ENCODE results near the gene PDE6D. TPM values are rescaled to one million over a fixed set of nuclear protein-coding genes. Genes with fewer than 3 reads are reported as not detected.

Gene PDE6D
- total RNA-seq, result 10 to 100 TPM; 30.2 to 36.0 TPM

DNA sequence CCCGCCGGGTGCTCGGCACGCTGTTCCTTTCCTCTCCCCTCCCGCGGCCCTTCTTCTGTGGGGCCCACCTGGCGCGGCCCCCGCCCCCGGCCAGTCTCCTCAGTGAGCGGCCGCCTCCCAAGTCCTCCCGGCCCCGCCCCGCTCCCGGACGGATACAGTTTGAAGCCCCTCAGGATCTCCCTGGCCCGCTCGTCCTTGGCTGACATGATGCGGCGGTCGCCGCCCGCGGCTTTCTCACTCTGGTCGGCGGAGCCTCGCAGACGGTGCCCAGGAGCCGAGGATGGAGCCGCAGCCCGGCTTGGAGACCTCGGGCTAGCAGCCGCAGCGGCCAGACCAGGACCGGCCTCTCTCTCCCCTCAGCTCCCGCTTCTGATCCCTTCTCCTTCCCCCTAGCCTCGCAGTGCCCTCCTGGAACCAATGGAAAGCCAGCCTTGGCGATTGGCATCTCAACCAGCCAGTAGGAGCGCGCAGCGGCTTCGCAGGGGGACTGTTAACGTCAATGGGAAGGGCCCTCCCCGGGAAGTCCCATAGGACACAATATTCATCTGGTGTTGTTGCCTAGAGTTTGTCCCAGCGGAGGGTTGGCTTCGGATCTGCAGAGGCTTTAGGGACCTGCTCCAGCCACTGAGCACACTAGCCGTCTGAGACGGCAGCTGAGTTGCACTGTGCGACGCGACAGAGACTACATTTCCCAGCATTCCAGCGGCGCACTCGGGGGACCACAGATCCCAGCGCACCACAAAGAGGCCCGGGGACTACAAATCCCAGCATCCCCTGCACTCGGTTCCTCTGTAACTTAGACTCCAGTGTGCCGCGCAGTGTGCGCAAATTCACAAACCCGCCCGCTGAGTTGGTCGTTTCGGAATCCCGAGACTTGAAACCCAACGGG, at the start of gene PDE6D:
TSS of gene PDE6D (minus strand) at position 374 of the 889 bp plus-strand sequence. CDS start at position 206, 168 bp downstream.
- ChIA-PET CTCF (no interaction called here), POLR2A (no interaction called here)
- no peaks in the 10 kb centered on the region for H3K9me3 Mint-ChIP-seq
- DNase-seq, result peak; percentile 97
- H3K27ac Mint-ChIP-seq, result peak within 1 kb of the TSS; percentile 91
- H3K4me1 Mint-ChIP-seq, result peaks cover 59% of the 10 kb centered on the region
- H3K4me3 Mint-ChIP-seq, result peak within 1 kb of the TSS; percentile 94
- no peaks in the 10 kb centered on the region for H3K27me3 Mint-ChIP-seq
- H3K36me3 Mint-ChIP-seq (ENCODE audit: low read depth), result peaks cover 14% of the 10 kb centered on the region

DNA sequence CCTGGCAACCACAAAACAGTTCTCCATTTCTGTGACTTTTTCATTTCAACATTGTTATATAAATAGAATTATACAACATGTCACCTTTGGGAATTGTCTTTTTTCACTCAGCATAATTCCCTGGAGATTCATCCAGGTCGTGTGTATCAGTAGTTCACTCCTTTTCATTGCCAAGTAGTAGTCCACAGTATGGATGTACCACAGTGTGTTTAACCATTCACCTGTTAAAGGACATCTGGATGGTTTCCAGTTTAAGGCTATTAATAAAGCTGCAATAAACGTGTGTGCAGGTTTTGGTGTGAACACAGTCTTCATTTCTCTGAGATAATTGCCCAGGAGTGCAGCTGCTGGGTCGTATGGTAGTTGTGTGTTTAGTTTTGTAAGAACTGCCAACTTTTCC, 40.8 kb upstream of the PDE6D start:
- no peaks in the 10 kb centered on the region for H3K4me1 Mint-ChIP-seq
- no peak for DNase-seq
- no peak overlapping the region for H3K4me3 Mint-ChIP-seq
- ChIA-PET CTCF (no interaction called here), POLR2A (no interaction called here)
- peaks cover 2% of the 10 kb centered on the region for H3K9me3 Mint-ChIP-seq
- H3K27ac Mint-ChIP-seq, result no peak overlapping the region
- H3K27me3 Mint-ChIP-seq, result no peaks in the 10 kb centered on the region
- H3K36me3 Mint-ChIP-seq (ENCODE audit: low read depth), result no peaks in the 10 kb centered on the region

DNA sequence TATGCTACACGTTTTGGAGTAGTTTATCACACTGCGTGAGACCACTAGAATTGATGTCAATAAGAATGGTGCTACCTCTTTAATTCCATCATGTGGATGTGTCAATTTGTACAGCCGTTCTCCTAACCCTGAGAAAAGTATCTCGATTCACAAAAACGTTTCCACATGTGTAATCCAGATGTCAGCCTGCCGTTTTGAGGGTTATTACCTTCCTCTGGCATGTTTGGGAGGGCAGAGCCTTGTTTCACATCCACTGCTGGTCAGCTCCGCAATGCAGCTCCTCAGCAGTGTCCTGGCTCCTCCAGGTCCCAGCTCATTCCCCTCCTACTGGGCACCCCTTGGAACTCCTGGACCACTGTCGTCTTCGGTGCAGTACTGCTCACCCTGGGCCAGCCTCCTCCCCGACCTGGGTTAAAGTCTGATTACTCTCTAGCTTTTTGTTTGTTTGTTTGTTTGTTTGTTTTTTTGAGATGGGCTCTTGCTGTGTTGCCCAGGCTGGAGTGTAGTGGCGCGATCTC, 39.8 kb upstream of the PDE6D start:
- no peaks in the 10 kb centered on the region for H3K36me3 Mint-ChIP-seq (ENCODE audit: low read depth)
- ChIA-PET POLR2A (no interaction called here), CTCF (no interaction called here)
- H3K27me3 Mint-ChIP-seq, result no peaks in the 10 kb centered on the region
- H3K4me1 Mint-ChIP-seq, result no peaks in the 10 kb centered on the region
- DNase-seq, result no peak
- H3K4me3 Mint-ChIP-seq, result no peak overlapping the region
- H3K9me3 Mint-ChIP-seq, result peaks cover 2% of the 10 kb centered on the region
- H3K27ac Mint-ChIP-seq, result no peak overlapping the region

DNA sequence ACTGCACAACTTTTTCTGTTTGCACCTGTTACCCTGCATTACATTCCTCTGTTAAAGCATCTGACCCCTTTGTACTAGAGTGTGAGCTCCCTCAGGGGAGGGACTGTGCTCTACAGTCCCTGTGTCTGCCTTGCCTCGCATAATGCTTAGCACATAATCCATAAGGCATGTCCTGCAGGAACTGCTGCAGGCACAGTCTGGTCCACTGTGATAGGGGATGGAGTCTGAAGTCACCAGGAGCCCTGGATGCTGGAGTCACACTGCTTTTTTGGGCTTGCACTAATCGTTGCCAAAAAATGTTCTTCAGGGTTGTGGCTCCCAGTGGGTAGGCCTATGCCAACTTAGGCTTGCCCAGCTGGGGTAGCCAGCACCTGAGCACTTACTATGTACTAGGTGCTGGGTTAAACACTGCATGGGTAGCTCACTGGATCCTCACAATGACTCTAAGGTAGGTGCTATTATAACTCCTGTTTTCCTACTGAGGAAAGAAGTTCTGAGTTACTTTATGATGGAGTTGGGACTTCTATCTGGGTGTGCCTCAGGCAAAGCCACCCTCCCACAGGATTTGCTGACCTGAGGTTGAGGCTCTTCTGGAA, 38.5 kb upstream of the PDE6D start:
- CTCF ChIA-PET, result interaction anchor here (0.6 kb wide), 1 partner anchor 400 kb away, joined by 5 read pairs; no protein-coding TSS in a partner anchor

DNA sequence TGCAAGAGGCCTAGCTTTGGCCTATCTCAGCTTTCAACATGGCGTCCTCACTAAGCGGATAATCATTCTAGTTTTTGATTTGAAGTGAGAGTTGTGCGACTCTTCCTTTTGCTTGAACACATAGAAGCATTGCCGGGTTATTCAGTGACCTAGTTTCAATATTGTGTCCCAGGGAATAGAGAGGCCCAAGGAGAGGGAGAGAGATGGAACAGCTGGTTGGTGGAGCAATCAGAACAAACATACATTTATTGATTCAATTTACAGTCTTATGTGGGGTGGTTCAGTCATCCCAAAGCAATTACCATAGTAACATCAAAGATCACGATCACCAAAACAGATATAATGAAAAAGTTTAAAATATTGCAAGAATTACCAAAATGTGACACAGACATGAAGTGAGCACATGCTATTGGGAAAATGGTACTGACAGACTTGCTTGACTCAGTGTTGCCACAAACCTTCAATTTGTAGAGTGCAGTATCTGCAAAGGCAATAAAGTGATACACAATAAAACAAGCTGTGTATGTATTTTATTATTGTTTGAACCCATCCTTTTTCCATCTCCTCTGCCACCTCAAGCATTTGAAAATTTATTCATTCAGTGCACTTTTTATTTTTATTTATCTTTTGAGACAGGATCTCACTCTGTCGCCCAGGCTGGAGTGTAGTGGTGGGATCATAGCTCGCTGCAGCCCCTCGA, 35.4 kb upstream of the PDE6D start:
- Mint-ChIP-seq H3K27ac (no peak overlapping the region), H3K9me3 (no peaks in the 10 kb centered on the region), H3K36me3 (ENCODE audit: low read depth) (peaks cover 15% of the 10 kb centered on the region), H3K27me3 (no peaks in the 10 kb centered on the region), H3K4me1 (no peaks in the 10 kb centered on the region), H3K4me3 (no peak overlapping the region)
- POLR2A ChIA-PET, result no interaction called here
- CTCF ChIA-PET, result interaction anchor here (0.8 kb wide), 1 partner anchor 9 kb away, joined by 3 read pairs; no protein-coding TSS in a partner anchor
- DNase-seq, result no peak

More for the DNA sequence above, 38.5 kb upstream of the PDE6D start:
- DNase-seq, result no peak
- no peak overlapping the region for H3K4me3 Mint-ChIP-seq
- H3K27me3 Mint-ChIP-seq, result no peaks in the 10 kb centered on the region
- peaks cover 2% of the 10 kb centered on the region for H3K9me3 Mint-ChIP-seq
- no peaks in the 10 kb centered on the region for H3K4me1 Mint-ChIP-seq
- no peak overlapping the region for H3K27ac Mint-ChIP-seq
- H3K36me3 Mint-ChIP-seq (ENCODE audit: low read depth), result peaks cover 3% of the 10 kb centered on the region
- POLR2A ChIA-PET, result no interaction called here

DNA sequence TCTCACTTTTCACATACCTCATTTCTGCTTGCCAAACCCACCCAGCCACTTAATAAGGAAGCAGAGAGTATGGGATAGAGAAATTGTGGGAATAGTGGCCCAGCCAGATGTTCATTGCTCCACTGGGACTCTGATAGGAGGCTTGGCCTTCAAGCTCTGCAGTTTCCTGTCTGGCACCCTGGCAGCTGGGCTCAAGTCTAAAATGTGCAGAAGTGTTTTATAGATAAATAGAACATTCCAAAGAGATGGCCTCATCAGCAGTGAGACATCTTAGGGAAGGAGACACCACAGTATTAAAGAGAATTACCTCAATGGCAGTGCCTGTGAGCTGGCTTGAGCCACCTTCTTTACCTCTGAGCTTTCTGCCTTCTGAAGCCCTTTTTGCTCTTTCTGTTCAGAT, 29.8 kb upstream of the PDE6D start:
- Mint-ChIP-seq H3K36me3 (ENCODE audit: low read depth) (peaks cover 26% of the 10 kb centered on the region), H3K9me3 (no peaks in the 10 kb centered on the region), H3K27ac (no peak overlapping the region), H3K4me1 (no peaks in the 10 kb centered on the region), H3K4me3 (no peak overlapping the region), H3K27me3 (no peaks in the 10 kb centered on the region)
- DNase-seq, result no peak
- POLR2A ChIA-PET, result no interaction called here
- CTCF ChIA-PET, result interaction anchor here (1.6 kb wide), 1 partner anchor 10 kb away, joined by 6 read pairs; no protein-coding TSS in a partner anchor

DNA sequence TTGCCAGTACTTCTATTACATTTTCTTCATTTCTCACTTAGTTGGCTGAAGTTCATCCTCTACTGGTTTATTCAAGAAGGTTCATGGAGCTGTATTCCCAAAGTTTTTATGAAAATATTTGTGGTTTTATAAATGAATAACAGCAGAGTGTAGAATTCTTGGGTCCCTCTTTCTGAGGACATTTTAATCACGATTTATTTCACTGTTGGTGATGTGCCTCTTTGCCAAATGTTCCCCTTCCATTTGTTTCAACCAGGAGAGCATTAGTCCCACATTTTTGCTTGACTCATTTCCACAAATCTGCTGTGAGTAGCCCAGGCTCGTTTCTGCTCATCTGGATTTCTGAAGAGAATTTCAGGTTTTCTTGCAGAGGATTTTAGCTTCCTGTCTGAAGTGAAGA, 25.9 kb upstream of the PDE6D start:
- H3K27ac Mint-ChIP-seq, result no peak overlapping the region
- DNase-seq, result no peak
- no peaks in the 10 kb centered on the region for H3K4me1 Mint-ChIP-seq
- H3K9me3 Mint-ChIP-seq, result no peaks in the 10 kb centered on the region
- ChIA-PET POLR2A (no interaction called here), CTCF (interaction anchor here (1.2 to 1.3 kb wide), 3 partner anchors 9 to 99 kb away, joined by 3 to 4 read pairs (median 3); no protein-coding TSS in a partner anchor)
- H3K4me3 Mint-ChIP-seq, result no peak overlapping the region
- H3K36me3 Mint-ChIP-seq (ENCODE audit: low read depth), result peaks cover 16% of the 10 kb centered on the region
- no peaks in the 10 kb centered on the region for H3K27me3 Mint-ChIP-seq

DNA sequence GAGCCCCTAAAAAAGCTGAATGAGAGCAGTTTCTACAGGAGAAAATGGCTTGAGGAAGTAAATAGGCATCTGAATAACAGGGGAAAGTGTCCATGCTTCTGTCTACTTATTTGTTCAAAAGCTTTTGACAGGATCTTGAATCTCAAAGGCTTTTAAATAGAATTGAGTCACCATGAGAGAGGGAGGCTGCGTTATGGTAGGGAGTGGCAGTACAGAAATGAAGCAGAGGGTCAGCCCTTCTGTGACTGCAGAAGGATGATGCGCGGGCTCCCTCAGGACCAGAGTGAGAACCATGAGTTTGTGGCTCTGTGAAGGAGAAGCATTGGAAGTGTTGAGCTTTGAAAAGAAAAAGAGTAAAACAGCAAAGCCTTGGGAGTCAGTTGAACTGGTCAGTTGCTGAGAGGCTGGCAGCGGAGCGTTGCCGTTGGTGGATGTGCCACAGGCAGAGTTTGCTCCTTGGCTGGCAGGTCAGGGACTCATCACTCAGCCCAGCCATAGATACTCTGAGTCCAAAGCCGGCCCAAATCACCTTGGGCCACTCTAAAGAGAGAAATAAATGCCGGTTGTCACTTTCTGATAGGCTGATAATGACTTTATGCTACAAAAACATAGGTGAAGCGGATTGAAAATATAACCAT, 22.5 kb upstream of the PDE6D start:
- Mint-ChIP-seq H3K4me3 (no peak overlapping the region), H3K27me3 (no peaks in the 10 kb centered on the region), H3K27ac (no peak overlapping the region), H3K9me3 (no peaks in the 10 kb centered on the region), H3K36me3 (ENCODE audit: low read depth) (peaks cover 16% of the 10 kb centered on the region), H3K4me1 (no peaks in the 10 kb centered on the region)
- ChIA-PET CTCF (interaction anchor here (1.6 kb wide), 1 partner anchor 10 kb away, joined by 8 read pairs; no protein-coding TSS in a partner anchor), POLR2A (no interaction called here)
- DNase-seq, result no peak

DNA sequence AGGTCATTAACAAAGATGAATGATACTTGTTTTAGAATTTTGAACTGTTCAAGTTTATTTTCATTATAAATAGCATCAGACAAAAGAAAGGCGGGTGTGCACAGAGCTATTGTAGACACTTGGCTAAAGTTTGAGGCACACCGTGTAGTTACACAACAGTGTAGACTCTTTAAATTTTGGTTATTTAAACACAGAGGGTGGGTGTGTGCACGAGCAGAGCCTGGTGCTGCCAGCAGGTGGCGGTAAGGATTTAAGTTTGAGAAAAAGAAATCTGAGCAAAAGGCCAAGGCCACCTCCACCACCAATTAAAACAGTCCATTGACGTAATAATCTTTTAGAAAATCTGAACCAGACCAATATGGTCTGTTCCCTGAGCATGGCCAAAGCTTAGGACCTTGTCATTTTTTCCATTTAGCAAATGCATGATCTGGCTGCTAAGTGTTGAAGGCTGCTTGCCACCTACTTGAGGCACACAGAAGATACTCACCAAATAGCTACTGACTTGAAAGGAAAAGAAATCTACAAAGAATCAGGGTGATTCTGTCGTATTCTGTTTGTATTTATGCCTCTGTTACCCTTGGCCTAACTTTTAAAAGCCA, 19.5 kb upstream of the PDE6D start:
- H3K4me3 Mint-ChIP-seq, result no peak overlapping the region
- DNase-seq, result peak; percentile 58
- ChIA-PET CTCF (interaction anchor here (0.9 to 2.2 kb wide), 5 partner anchors 9 to 92 kb away, joined by 3 to 6 read pairs (median 4); no protein-coding TSS in a partner anchor), POLR2A (no interaction called here)
- no peaks in the 10 kb centered on the region for H3K4me1 Mint-ChIP-seq
- no peak overlapping the region for H3K27ac Mint-ChIP-seq
- H3K36me3 Mint-ChIP-seq (ENCODE audit: low read depth), result peaks cover 20% of the 10 kb centered on the region
- H3K27me3 Mint-ChIP-seq, result no peaks in the 10 kb centered on the region
- no peaks in the 10 kb centered on the region for H3K9me3 Mint-ChIP-seq

DNA sequence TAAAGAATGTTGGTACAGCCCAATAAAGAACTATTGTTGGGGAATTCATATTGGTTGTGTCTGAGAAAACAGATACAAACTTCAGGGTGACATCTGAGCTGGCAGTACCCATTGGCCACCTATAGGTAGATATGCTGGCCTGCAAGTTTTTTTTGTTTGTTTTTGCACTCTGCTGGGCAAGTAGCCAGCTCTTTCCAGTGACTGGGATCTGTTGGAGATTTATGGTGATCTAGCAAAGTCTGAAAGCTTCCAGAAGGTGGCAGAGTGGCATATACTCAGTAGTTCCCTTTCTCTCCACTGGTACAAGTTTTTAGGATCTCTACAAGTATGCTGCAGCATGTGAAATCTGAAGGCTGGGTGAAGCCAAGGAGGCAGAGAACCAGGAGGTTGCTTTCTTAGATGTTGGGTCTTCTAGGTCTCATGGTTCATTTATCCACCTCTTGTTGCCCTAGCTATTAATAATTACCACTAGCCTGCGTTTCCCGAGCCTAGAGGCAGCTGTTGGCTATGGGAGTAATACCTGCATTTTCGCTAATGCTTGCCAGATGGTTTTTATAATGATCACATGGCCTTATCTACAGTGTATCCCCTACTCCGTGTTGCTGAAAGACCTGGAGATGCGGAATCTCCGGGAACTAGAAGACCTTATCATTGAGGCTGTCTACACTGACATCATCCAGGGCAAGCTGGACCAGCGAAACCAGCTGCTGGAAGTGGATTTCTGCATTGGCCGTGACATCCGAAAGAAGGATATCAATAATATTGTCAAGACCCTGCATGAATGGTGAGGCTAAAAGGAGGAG, 14.6 kb upstream of the PDE6D start:
- no peaks in the 10 kb centered on the region for H3K9me3 Mint-ChIP-seq
- H3K27me3 Mint-ChIP-seq, result no peaks in the 10 kb centered on the region
- peaks cover 28% of the 10 kb centered on the region for H3K36me3 Mint-ChIP-seq (ENCODE audit: low read depth)
- ChIA-PET POLR2A (no interaction called here), CTCF (interaction anchor here (0.6 kb wide), 1 partner anchor 147 kb away, joined by 4 read pairs; no protein-coding TSS in a partner anchor)
- no peak overlapping the region for H3K27ac Mint-ChIP-seq
- DNase-seq, result no peak
- no peak overlapping the region for H3K4me3 Mint-ChIP-seq
- H3K4me1 Mint-ChIP-seq, result no peaks in the 10 kb centered on the region

DNA sequence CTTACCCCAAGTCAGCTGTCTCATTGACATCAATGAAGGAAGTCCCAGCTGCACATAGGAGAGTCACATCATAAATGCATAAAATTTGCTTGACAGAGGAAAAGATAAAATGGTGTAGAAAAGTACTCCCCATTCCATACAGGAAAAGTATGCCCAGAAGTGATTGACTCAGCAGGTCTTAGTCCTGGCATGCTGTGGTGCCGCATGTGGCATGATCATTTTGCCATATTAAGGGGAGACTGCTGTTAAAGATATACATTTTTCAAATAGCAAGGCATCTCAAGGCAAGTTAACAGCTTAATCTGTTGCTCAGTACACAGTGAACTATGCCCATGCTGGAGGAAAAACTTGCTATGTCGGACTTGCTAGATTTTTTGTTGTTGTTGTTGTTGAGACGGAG, 13.3 kb upstream of the PDE6D start:
- ChIA-PET CTCF (interaction anchor here (1.0 to 2.0 kb wide), 4 partner anchors 9 to 88 kb away, joined by 3 to 8 read pairs (median 5); partner anchors contain the start of gene COPS7B), POLR2A (no interaction called here)
- Mint-ChIP-seq H3K27me3 (no peaks in the 10 kb centered on the region), H3K36me3 (ENCODE audit: low read depth) (peaks cover 25% of the 10 kb centered on the region), H3K4me1 (peaks cover 3% of the 10 kb centered on the region), H3K4me3 (no peak overlapping the region), H3K27ac (no peak overlapping the region), H3K9me3 (no peaks in the 10 kb centered on the region)
- no peak for DNase-seq

All from activated CD4-positive, alpha-beta T cell treated with anti-CD3 and anti-CD28 coated beads, Interleukin-2, amount 10 ng/mL, durations not matched to agents 7 days and 5 days (primary cell).